GM21423 (cell line): ENCODE results near the gene AK1.
"Not testable (repeated sequence)": the region's sequence is repeated elsewhere in the genome, so short reads cannot be mapped to it uniquely, and the experiment has no call there.

Experiments
- ATAC-seq: cut with Tn5 transposase; IDR thresholded peaks from one replicate; pipeline ENCODE4 v1.9.1; 2021; ENCODE audit warnings: mild to moderate bottlenecking, moderate library complexity; ENCODE audit not compliant: unreplicated experiment

Gene AK1

GRCh38 chr9:127884976-127885490 is 7.6 kb upstream of the AK1 start:
- ATAC-seq, result no peak

- no peak for ATAC-seq
Measured at GRCh38 chr9:127884427-127884911, 7.0 kb upstream of the AK1 start.

GRCh38 chr9:127883959-127884358 is 6.5 kb upstream of the AK1 start:
- no peak for ATAC-seq

- ATAC-seq, result not testable (repeated sequence)
Measured at GRCh38 chr9:127881715-127882114, 4.2 kb upstream of the AK1 start.

- no peak for ATAC-seq
Measured at GRCh38 chr9:127880143-127880542, 2.7 kb upstream of the AK1 start.

GRCh38 chr9:127878652-127879390 is 1.3 kb upstream of the AK1 start:
- ATAC-seq, result no peak

GRCh38 chr9:127878001-127878651 is 651 bp upstream of the AK1 start:
- no peak for ATAC-seq

GRCh38 chr9:127876764-127877562 is 512 bp downstream of the AK1 start:
- ATAC-seq, result no peak

- ATAC-seq, result no peak
Measured at GRCh38 chr9:127876026-127876763, 1.3 kb downstream of the AK1 start.

DNA sequence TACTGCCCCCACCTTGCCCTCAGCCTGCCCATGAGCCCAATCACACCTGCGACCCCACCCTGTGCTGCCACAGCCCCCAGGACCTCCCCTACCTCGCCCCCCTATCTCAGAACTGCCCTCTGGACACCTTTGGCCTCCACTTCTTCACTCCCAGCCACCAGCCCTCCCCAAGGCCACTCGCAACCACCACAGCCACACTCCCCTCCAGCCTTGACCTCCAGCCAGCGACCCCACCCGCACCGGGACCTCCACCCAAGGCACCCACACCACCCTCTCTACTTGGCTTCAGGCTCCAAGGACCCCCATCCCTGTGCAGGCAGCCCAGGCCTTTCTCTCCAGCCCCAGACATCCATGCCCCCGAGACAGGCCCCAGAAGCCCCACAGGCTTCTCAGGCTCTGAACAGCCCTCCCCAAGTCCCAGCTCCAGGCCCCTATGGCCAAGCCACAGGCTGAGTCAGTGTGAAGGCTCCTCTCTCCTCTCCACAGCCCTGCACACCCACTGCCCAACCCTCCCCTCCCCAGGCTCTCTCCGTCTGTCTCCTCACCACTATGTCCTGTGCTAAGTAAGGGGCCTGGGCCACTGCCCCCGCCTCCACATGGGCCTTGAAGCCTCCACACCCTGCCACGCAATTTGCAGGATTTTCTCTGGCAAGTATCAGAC is 2.0 kb downstream of the AK1 start:
- ATAC-seq, result no peak

DNA sequence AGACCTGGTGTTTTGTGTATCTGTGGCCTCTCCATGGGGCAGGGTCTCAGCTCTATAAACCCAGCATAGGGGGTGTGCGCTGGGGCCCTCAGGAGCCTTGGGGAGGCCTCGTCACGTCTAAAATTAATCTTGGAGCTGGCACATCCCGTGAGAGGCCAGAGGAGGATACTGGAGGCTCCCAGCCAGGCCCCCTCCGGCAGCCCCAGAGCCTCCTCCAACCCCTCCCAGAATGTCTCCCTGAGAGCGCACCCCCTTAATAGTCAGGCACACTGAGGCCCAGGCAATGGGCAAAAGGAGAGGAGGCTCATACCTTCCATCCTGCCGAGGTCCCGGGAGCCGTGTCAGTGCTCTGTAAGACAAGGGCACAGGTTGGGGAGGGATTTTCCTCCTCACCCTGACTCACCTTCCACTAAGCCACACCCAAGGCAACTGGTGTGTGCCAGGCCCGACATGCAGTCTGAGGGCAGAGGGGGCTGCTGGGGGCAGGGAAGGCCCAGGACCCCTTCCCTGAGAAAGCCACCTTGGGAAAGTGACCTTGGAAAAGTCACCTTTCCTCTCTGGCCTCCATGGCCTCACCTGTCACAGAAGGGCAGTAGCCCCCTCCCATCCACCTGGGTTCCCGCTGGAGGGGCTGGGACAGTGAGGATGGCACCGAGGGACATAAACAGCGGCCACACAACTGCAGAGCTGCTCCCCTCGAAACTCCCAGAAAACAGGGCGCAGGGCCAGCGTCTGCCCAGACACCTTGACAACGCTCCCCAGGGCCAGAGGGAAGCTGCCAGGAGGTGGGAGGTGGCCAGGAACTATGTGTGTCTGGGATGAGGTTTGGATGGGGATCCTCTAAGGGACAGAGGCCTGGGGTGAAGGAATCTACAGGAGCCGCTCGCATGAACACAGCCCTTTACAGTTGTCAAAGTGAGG is 2.9 kb downstream of the AK1 start:
- ATAC-seq, result no peak

GRCh38 chr9:127873886-127874285 is 3.6 kb downstream of the AK1 start:
- no peak for ATAC-seq

DNA sequence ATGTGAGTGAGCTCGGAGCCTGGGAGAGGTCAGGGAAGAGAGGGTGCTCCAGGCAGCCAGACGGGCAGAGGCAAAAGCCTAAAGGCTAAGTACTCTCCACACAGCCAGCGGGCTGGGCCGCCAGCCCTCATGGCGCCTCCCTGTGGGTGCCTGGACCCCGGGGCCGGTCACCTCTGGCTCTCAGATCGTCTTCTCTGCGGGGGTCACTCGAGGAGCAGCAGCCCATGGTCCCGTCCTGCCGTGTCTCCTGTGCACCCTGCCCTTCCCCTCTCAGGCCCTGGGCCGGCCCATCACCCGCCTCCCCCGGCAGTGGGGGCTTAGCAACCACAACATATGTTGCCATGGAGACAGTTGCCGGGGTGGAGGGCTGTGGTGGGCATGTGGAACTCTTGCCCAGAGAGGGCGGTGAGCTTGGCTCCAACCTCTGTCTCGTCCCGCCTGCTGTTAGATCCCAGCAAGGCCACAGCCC is 4.2 kb downstream of the AK1 start:
- ATAC-seq, result no peak

DNA sequence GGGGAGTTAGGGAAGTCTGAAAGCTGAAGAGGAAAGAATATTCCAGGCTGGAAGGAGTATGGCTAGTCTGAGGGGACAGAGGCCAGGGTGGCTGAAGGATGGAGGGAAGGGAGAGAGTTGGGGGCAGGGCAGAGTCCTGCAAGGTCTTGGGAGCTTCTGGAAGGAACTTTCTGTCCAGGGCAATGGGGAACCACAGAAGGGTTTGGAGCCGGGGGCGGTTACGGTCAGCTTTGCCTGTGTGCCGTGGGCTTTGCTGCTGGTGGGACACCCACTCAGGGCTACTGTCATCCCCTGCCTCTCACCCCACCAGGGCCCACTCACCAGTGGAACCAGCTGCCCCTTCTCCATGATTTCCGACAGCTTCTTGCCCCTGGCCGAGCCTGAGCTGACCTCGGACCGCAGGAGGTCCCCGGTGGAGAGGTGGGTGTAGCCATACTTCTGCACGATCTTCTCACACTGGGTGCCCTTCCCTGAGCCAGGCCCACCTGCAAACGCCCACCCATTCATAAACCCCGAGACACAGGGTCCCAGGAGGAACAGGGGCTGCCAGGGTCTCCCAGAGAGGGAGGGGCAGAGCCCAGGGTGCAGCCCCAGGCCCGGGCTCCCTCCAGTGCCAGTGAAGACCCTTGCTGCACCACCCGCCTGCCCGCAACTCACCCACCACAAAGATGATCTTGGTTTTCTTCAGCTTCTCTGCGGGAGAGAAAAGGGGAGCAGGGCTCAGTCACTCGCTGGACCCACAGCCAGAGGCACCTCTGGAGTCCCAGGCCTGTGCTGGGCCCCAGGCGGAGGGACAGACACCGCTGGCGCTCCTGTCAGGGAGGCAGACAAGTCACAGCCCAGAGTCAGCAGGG is 4.9 kb downstream of the AK1 start:
- no peak for ATAC-seq

- ATAC-seq, result no peak
Measured at GRCh38 chr9:127871531-127871930, 5.9 kb downstream of the AK1 start.

DNA sequence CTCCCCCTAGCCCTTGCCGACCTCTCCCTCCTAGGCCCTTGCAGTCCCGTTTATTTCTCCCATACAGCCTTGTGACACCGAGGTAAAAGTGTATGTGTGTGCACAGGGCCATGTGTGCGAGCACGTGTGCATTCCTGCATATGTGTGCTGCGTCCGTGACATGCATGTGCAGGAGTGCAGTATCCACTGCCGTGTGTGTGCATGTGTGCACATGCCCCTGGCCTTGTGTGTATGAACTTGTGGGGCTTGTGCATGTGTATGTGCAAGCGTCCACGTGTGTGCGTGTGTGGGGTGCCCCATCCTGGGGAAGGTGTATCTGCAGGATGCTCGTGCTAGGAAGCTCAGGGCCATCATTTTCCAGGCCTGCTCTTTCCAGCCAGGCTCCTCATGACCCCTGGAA is 6.6 kb downstream of the AK1 start:
- no peak for ATAC-seq

DNA sequence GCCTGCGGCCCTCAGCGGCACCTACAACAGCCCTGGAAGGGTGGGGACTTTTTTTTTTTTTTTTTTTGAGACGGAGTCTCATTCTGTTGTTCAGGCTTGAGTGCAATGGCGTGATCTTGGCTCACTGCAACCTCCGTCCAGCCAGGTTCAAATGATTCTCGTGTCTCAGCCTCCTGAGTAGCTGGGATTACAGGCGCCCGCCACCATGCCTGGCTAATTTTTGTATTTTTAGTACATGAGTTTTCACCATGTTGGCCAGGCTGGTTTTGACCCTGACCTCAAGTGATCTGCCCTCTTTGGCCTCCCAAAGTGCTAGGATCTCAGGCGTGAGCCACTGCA is 7.4 kb downstream of the AK1 start:
- not testable (repeated sequence) for ATAC-seq
